GM03348 (cell line): ENCODE results near the gene TSPAN4.

ENCODE experiments used
- DNase-seq: peaks from one replicate; pipeline ENCODE4 v3.0.0; 2012; ENCODE audit warnings: low spot score

Gene TSPAN4

GRCh38 chr11:824292-824880 is 18.3 kb upstream of the TSPAN4 start:
- no peak for DNase-seq

DNA sequence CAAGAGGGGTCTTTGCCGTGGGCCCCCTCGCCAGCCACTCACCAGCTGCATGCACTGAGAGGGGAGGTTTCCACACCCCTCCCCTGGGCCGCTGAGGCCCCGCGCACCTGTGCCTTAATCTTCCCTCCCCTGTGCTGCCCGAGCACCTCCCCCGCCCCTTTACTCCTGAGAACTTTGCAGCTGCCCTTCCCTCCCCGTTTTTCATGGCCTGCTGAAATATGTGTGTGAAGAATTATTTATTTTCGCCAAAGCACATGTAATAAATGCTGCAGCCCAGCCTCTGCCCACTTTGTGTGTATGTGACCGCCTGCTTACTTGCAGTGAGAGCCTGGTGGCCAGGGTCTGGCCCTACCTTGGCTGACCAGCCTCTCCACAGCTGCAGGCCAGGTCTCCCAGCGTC is 17.7 kb upstream of the TSPAN4 start:
- no peak for DNase-seq

DNA sequence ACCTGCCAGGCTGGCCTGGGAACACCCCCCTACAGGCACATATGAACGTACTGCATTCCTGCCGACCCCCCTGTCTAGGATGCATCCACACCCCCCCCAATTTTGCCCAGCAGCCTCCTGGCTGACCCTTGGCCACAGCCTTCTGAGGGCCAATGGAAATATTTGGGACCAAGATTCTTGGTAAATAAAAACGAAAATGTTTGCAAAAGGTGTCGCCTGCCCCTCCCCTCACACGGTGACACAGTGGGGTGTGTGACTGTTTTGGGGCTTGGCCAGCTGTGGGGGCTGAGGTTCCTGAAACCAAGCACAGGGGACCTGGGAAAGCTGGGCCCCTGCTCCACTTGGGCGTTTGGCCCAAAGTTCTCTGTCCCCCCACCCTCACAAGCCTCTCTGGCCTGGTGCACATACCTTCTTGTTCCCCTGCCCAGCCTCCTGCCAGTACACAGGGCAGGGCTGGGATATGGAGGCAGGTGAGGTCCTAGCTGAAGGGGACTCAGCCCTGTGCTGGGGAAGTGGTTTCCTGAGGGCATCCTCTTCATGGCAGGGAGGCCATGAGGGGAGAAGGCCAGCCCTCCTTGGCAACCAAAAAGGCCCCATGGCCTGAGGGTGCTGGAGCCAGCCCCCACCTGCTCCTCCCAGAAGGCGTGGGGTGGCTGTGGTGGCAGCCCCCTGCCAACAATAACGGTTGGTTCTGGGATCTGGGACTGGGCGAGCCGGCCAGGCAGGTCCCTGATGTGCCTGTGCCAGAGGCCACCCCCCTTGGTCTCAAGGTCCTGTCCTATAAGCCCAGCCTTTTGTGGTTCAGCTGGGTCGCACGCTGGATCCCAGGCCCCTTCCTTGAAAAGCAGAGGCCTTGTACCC is 17.1 kb upstream of the TSPAN4 start:
- DNase-seq: no peak

DNA sequence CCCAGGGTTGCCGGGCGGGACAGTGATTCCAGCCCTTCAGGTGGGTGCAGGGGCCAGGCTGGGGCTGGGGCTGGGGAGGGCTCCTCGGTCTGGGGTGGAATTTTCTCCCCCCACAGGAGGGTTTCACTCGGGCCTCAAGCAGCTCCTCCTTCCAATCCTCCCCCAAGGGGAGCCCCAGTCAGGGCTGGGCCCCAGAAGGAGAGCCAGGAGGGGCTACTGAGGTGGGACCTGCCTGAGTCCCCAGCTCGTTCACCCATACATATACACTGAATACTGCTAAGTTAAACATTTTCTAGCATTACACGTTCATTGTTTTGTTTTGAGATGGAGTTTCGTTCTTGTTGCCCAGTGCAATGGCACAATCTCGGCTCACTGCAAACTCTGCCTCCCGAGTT is 16.4 kb upstream of the TSPAN4 start:
- no peak for DNase-seq

GRCh38 chr11:826836-827145 is 15.9 kb upstream of the TSPAN4 start:
- DNase-seq: no peak

DNA sequence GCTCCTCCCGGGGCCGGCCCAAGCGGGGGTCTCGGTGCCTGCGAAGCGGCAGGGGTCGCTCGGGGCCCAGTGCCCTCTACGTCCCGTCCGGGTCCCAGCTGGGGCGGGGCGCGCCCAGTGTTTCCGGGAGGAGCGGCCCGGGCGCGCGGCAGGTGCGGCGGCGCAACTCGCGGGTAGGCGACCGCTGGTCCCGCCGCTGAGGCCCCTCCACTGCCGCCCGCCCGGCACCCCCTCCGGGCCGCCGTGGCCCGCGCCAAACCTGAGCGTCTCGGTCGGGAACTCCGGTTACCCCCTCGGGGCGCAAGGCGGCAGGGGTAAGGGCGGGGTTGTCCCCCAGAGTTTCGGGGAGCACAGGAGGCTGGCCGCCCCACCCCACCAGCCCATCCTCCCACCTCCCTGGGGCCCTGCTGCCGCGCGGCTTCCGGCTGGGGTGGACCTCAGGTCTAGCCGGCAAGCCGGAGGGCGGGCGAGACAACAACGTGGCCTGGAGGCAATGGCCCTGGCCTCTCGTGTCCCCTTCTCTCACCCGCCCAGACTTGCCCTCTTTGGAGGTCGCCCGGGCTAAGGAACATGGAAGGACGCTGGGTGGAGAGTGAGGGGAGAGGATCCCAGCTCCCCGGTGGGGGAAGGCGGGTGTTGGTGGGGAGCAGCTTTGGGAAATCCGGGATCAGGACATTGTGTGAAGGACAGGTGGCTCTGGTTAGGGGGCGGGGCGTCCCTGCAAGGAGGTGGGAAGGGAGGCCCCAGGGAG is 15.3 kb upstream of the TSPAN4 start:
- no peak for DNase-seq

- DNase-seq: no peak
Measured at GRCh38 chr11:827897-828192, 14.8 kb upstream of the TSPAN4 start, which contains the start of gene CRACR2B. Gene CRACR2B, plus strand, starts transcription at chr11:827919. Its CDS starts 689 bp downstream, at chr11:828608.

DNA sequence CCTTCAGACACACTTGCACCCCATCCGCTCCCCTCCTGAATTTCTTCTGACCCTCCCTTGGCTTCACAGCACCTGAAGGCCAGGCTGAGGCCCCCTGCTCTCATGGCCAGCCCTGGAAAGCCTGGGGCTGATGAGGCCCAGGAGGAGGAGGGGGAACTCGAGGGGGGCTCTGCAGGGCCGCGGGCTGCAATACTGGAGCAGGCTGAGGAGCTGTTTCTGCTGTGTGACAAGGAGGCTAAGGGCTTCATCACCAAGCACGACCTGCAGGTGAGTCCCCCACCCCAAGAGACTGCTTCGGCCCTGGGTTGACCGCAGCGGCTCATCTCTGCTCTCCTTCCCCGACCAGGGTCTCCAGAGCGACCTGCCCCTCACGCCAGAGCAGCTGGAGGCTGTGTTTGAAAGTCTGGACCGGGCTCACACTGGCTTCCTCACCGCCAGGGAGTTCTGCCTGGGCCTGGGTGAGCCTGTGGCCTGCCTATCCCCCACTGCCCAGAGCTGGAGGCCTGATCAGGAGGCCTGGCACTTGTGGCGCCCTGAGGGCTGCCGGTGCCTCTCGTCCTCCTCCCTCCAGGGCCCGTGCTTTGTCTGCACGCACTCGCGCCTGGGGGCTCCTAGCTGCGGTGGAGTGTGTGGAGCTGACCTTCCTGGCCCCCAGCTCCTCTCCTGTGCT is 14.0 kb upstream of the TSPAN4 start:
- DNase-seq: no peak

DNA sequence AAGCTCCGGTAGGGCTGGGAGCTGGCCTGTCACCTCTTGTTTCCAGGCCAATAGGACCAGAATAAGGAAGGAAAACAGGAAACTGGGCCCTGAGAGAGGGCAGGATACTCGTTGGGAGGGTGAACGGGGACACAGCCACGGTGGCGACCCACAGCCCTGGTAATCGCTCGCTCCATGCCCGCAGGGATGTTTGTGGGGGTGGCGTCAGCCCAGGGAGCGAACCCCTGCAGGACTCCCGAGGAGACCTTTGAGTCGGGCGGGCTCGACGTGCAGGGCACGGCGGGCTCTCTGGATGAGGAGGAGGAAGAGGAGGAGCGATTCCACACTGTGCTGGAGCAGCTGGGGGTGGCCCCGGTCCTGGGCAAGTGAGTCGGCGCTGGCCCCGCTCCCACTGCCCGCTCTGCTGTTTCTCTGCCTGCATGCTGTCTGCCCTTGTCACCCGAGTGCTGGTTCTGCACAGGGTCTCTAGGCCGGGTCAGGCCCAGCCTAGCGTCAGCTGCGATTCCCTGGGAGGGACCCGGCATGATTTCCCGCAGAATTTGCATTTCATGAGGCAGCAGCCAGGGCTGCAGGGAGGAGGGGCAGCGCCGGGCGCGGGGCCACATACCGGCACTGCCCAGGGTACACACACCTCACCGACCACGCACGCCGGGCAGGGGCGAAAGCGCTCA is 13.3 kb upstream of the TSPAN4 start:
- no peak for DNase-seq

DNA sequence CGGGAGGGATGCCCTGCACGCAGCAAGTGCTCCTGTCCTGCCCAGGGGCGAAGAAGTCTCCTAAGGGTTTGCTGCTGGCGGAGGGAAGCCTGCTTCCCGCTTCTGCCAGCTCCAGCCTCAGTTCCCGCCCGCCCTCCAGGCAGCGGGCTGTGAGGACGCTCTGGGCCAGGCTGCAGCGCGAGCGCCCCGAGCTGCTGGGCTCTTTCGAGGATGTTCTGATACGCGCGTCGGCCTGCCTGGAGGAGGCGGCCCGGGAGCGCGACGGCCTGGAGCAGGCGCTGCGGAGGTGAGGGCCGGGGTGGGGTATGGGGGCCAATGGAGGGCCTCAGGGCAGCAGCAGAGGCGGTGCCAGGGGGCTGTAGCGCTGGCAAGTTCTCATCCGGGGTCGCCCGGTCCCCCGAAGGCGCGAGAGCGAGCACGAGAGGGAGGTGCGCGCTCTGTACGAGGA is 12.8 kb upstream of the TSPAN4 start:
- no peak for DNase-seq

DNA sequence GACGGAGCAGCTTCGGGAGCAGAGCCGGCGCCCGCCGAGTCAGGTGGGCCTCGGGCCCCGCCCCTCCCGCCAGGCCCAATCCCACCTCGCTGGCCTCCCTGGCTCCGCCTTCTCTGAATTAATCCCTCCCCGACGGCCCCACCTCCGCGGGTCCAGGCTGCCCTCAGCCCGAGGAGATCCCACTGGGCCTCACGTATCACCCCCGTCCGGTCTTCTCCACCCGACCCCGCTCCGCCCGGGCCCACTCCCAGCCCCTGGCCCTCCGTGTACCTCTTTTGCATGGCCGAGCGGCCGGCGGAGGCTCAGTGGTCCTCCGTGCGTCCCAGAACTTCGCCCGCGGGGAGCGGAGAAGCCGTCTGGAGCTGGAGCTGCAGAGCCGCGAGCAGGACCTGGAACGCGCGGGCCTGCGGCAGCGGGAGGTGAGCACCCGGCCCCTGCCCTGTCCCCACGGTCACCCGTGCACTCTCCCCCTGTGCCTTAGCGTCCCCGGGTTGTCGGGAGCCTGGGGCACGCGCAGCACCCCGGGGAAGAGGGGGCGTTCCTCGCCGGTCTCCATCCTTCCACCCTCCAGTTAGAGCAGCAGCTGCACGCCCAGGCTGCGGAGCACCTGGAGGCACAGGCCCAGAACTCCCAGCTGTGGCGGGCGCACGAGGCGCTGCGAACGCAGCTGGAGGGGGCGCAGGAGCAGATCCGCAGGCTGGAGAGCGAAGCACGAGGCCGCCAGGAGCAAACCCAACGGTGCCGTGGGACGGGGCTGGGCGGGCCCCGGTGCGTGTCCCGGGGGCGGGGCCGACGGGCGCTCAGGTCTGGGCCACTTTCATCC is 12.1 kb upstream of the TSPAN4 start:
- DNase-seq: peak; percentile 83

- DNase-seq: no peak
Measured at GRCh38 chr11:831118-831864, 11.4 kb upstream of the TSPAN4 start.

GRCh38 chr11:831961-832528 is 10.6 kb upstream of the TSPAN4 start:
- DNase-seq: no peak

- DNase-seq: peak; percentile 91
Measured at GRCh38 chr11:832529-833113, 10.0 kb upstream of the TSPAN4 start, which contains the start of gene CD151. Gene CD151, plus strand, starts transcription at chr11:832952. Its CDS starts 3,118 bp downstream, at chr11:836070.

DNA sequence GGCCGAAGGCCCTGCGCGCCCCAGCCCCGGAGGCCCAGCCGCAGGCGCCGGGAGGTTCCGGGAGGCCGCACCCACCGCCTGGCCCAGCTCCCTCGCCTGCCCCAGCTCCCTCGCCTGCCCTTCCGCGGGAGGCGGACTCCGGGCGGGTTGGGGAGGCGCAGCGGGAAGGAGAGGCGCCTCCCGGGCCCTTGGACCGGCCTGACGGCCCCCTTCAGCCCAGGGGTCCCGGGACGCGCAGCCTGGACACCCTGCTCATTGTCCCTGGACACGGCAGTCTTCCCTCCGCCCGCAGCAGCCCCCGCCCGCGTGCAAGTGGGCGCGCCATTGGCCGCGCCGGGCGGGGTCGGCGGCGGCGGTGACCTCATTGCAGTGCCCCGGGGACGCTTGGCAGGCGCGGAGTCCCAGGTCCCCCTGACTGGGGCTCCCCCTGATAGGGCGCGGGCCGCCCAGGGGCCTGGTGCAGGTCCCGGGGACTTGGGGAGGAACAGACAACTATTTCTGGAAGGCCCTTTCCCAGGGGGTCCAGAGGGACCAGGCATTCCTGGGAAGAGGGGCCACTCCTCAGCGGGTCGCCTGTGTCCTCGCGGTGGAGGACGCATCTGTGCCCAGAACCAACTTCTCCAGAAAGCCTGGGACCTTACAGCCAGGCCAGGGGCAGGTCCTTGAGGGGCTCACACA is 9.4 kb upstream of the TSPAN4 start:
- DNase-seq: peak; percentile 76

DNA sequence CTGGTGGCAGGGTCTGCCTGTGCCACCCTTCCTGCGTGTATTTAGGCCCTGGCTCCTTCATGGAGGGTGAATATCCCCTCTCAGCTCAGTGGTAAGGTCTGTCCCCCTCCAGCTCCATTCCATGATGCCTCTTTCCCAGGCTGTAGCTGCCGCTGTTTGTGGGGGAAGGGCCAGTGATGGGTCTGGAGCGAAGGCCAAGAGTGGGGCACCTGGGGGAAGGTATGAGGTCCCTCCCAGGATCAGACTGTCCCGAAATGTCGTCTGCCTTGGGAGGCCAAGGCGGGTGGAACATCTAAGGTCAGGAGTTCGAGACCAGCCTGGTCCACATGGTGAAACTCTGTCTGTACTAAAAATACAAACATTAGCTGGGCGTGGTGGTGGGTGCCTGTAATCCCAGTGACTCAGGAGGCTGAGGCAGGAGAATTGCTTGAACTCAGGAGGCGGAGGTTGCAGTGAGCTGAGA is 8.8 kb upstream of the TSPAN4 start:
- no peak for DNase-seq

DNA sequence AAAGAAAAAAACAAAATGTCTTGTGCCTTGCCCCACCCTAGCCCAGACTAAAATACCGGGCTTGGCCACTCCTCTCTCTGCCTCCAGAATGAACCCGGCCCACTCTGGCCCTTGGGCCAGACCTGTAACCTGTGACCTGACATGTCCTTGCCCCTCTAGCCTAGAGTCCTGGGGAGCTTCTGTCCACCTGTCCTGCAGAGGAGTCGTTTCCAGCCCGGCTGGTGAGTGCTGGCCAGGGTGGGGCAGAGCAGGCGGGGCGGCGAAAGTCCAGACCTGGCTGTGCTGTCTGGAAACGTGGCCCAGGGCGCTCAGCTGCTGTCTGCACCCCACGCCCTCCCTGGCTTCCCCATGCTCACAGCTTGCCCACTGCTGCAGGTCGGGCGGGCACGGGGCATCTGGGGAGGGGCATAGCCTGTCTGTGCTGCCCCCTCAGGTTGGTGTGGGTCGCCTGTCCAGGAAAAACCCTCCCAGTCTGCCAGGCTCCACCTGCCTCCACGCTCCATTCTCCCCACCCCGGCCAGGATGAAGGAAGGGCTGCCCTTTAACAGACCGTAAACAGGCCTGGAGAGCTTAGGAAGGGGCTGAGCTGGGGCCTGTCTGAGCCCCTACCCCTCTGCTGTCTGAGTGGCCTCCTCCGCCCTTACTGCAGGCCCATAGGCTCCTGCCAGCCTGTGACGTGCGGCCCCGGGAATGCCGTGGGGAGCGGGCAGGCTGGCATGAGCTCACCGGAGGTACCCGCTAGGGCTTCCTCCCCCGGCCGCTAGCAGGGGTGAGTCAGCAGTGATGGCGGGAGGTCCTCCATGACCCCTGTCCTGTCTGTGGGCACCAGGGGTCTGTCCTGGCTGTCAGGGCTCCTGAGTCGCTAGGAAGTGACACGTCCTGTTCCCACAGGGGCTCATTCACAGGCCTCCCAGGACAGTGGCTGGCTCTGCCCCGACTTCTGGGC is 8.0 kb upstream of the TSPAN4 start:
- DNase-seq: peak; percentile 83

DNA sequence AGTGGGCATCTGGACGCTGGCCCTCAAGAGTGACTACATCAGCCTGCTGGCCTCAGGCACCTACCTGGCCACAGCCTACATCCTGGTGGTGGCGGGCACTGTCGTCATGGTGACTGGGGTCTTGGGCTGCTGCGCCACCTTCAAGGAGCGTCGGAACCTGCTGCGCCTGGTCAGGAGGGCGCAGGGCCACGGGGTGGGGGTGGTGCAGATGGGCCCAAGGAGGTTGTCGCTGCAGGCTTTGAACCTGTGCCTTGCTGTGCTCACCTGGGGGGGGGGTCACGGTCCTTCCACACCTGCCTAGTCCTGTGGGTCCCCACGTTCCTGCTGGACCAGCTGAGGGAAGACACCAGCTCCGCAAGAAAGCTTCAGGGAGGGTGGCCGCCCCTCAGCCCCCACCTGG is 6.4 kb upstream of the TSPAN4 start:
- DNase-seq: no peak
